B cell (primary cell): ENCODE measurements around the gene JADE2. TPM values are rescaled to one million over a fixed set of nuclear protein-coding genes. Genes with fewer than 3 reads are reported as not detected.

Experiments
- ATAC-seq: fragments of 200-7000 bp; cut with Tn5 transposase; one replicate; pipeline ENCODE4 v1.10.0; 2021; ENCODE audit warnings: low read depth, mild to moderate bottlenecking, moderate number of reproducible peaks, moderate library complexity
- CTCF ChIA-PET: fragments of 350-600 bp; sonication (Branson Sonifier 250); formaldehyde crosslinking; loops from one replicate; lab custom pipeline; 2021; ENCODE audit warnings: antibody characterized with exemption, inconsistent platforms; lab: Charles Lee
- POLR2A ChIA-PET: fragments of 350-600 bp; sonication (Branson Sonifier 250); formaldehyde crosslinking; loops from one replicate; lab custom pipeline; 2021; ENCODE audit warnings: antibody characterized with exemption; lab: Charles Lee
- DNase-seq: peaks from one replicate; pipeline ENCODE4 v3.0.0; 2013
- H2AFZ ChIP-seq: 2 replicates; pipeline ENCODE4 v1.6.1; 2012; ENCODE audit warnings: mild to moderate bottlenecking, low read depth, low read length; ENCODE audit not compliant: insufficient read depth, poor library complexity, severe bottlenecking
- H3K27ac ChIP-seq, 2 donors: 1 replicate in 1 of 2; 2 replicates in 1 of 2; pipeline ENCODE4 v1.5.1; 2012 to 2013; ENCODE audit warnings: low read length in 2 of 2, mild to moderate bottlenecking in 2 of 2, moderate library complexity in 1 of 2
- H3K27me3 ChIP-seq, 4 experiments: fragments of 200-600 bp in 1 of 4; sonication (generic) in 1 of 4; replicated peaks in 1 of 4; 1 replicate in 2 of 4; 2 replicates in 2 of 4; pipeline versions ENCODE4 v1.6.1 to v1.7.0; 2013 to 2016; ENCODE audit warnings: low read length in 3 of 4, mild to moderate bottlenecking in 2 of 4, mixed read lengths in 1 of 4, moderate library complexity in 1 of 4; ENCODE audit not compliant: insufficient read depth in 4 of 4, control insufficient read depth in 3 of 4; ENCODE audit errors: control extremely low read depth in 1 of 4
- H3K36me3 ChIP-seq, 2 experiments: replicated peaks in 1 of 2; 1 replicate in 1 of 2; 2 replicates in 1 of 2; pipeline versions ENCODE4 v1.6.1 to v1.7.1; 2013; ENCODE audit warnings: low read length in 1 of 2; ENCODE audit not compliant: insufficient read depth in 2 of 2, control insufficient read depth in 1 of 2; ENCODE audit errors: control extremely low read depth in 1 of 2, extremely low read depth in 1 of 2
- H3K4me1 ChIP-seq, 2 donors: fragments of 200-600 bp in 1 of 2; sonication (generic) in 1 of 2; 1 replicate in 1 of 2; 2 replicates in 1 of 2; pipeline versions ENCODE4 v1.5.1 to v1.6.1; 2013 to 2017; ENCODE audit warnings: low read length in 2 of 2; ENCODE audit not compliant: control insufficient read depth in 2 of 2, insufficient read depth in 2 of 2
- H3K4me2 ChIP-seq: replicated peaks from 2 replicates; pipeline ENCODE3; 2012; ENCODE audit warnings: mild to moderate bottlenecking, low read depth, low read length; ENCODE audit not compliant: poor library complexity, severe bottlenecking
- H3K4me3 ChIP-seq, 5 experiments: fragments of 200-600 bp in 1 of 5; sonication (generic) in 1 of 5; 1 replicate in 3 of 5; 2 replicates in 2 of 5; pipeline versions ENCODE4 v1.5.1 to v1.7.0; 2011 to 2016; ENCODE audit warnings: low read length in 4 of 5, mild to moderate bottlenecking in 4 of 5, low read depth in 2 of 5, control low read depth in 1 of 5, moderate library complexity in 1 of 5; ENCODE audit not compliant: insufficient read depth in 1 of 5; ENCODE audit errors: control extremely low read depth in 1 of 5, extremely low read depth in 1 of 5
- H3K79me2 ChIP-seq: fragments of 200-600 bp; sonication (generic); one replicate; pipeline ENCODE4 v1.6.0; 2016; ENCODE audit warnings: low read length; ENCODE audit not compliant: control insufficient read depth, insufficient read depth
- H3K9ac ChIP-seq: fragments of 200-600 bp; sonication (generic); 2 replicates; pipeline ENCODE4 v1.6.1; 2017; ENCODE audit warnings: mild to moderate bottlenecking, low read length, moderate library complexity
- H3K9me3 ChIP-seq, 3 donors: one replicate each; pipeline versions ENCODE4 v1.6.1 to v1.7.1; 2013; ENCODE audit warnings: low read length in 2 of 3; ENCODE audit not compliant: control insufficient read depth in 2 of 3, insufficient read depth in 1 of 3; ENCODE audit errors: control extremely low read depth in 1 of 3
- H4K20me1 ChIP-seq: 2 replicates; pipeline ENCODE4 v1.6.0; 2012; ENCODE audit warnings: mild to moderate bottlenecking, low read length; ENCODE audit not compliant: insufficient read depth, control insufficient read depth, poor library complexity, severe bottlenecking
- H3K27ac Mint-ChIP-seq: one replicate; pipeline ENCODE4 v1.8.0; 2021; ENCODE audit warnings: mixed read lengths
- H3K27me3 Mint-ChIP-seq: one replicate; pipeline ENCODE4 v1.8.0; 2021; ENCODE audit warnings: mixed read lengths
- H3K4me1 Mint-ChIP-seq: one replicate; pipeline ENCODE4 v1.8.0; 2021; ENCODE audit warnings: mixed read lengths
- H3K4me3 Mint-ChIP-seq: one replicate; pipeline ENCODE4 v1.8.0; 2021; ENCODE audit warnings: mixed read lengths
- H3K9me3 Mint-ChIP-seq: one replicate; pipeline ENCODE4 v1.8.0; 2022; ENCODE audit warnings: mixed read lengths; ENCODE audit not compliant: insufficient read depth
- CTCF ChIP-seq: fragments of 200-600 bp; IDR thresholded peaks from one replicate; pipeline ENCODE4 v1.8.0; 2022; ENCODE audit warnings: antibody characterized with exemption, mild to moderate bottlenecking
- EZH2 ChIP-seq: IDR thresholded peaks from 2 replicates; pipeline ENCODE4 v1.6.1; 2012; ENCODE audit warnings: borderline replicate concordance, low read depth, mild to moderate bottlenecking, moderate library complexity, low read length; ENCODE audit not compliant: insufficient read depth, poor library complexity, severe bottlenecking
- WGBS: methylation state at CpG from one replicate; pipeline ENCODE4 v1.1.5; 2013; ENCODE audit warnings: missing lambda C conversion rate; ENCODE audit not compliant: insufficient coverage; 5-methylcytosine and 5-hydroxymethylcytosine counted together
- intact Hi-C: fragments of 100-400 bp; cut with micrococcal nuclease; formaldehyde crosslinking; loops from one replicate; pipeline ENCODE4 v1.10.0; 2022
- polyA plus RNA-seq: library from polyadenylated mRNA; depleted of rRNA; stranded (reverse); fragments of >200 nt; gene quantifications from 2 replicates; pipeline ENCODE4 v1.2.3, GENCODE V29; 2012
- total RNA-seq, 2 donors: library from RNA; stranded (reverse); fragments of 120-200 nt in 1 of 2; gene quantifications; 1 replicate in 1 of 2; 2 replicates in 1 of 2; pipeline versions ENCODE4 v1.2.3 to v1.2.4, GENCODE V29; 2013 to 2022

The JADE2 gene
- total and polyA plus RNA-seq, 2 donors (not counting 1 experiment from before 2014, with no cell fraction given) = 80.5 to 247 TPM

- peak overlapping the region; percentile 68 for H2AFZ ChIP-seq
- H3K4me3 ChIP-seq = peak overlapping the region; percentile 54 to 100 (median 98)
- no peaks in the 10 kb centered on the region for H3K9me3 ChIP-seq
- no peak for TF ChIP-seq CTCF
- TF ChIP-seq EZH2 = no peak
- peaks cover 30 to 46% of the 10 kb centered on the region in 2 donors for H3K4me1 ChIP-seq
- peaks cover 0 to 13% of the 10 kb centered on the region in 2 experiments for H3K36me3 ChIP-seq
- POLR2A ChIA-PET = interaction anchor here (0.7 to 6.5 kb wide), 16 partner anchors 9 to 379 kb away, joined by 3 to 86 read pairs (median 6); partner anchors contain the start of genes CAMLG, CDKN2AIPNL, PCBD2 and SKP1
- H4K20me1 ChIP-seq = peaks cover 45% of the 10 kb centered on the region
- H3K79me2 ChIP-seq = peaks cover 60% of the 10 kb centered on the region
- peak overlapping the region; percentile 99 for H3K27ac Mint-ChIP-seq
- no peaks in the 10 kb centered on the region for H3K27me3 ChIP-seq
- ATAC-seq = no peak
- DNase-seq = peak; percentile 72
- peak overlapping the region; percentile 92 for H3K4me2 ChIP-seq
- peak overlapping the region; percentile 99 for H3K4me3 Mint-ChIP-seq
- CTCF ChIA-PET = interaction anchor here (0.9 to 10.0 kb wide), 14 partner anchors 11 to 300 kb away, joined by 3 to 122 read pairs (median 4); partner anchors contain the start of genes CDKN2AIPNL and PPP2CA
- no peaks in the 10 kb centered on the region for H3K9me3 Mint-ChIP-seq
- H3K9ac ChIP-seq = peak overlapping the region; percentile 100
- peak overlapping the region; percentile 80 to 99 for H3K27ac ChIP-seq
- under 1% methylated on average over 84 of the region's 84 CpGs for WGBS
- intact Hi-C loops = loop anchor here (1.0 to 10.0 kb wide), 8 partner anchors 106 to 1564 kb away; partner anchors contain the start of genes AFF4, CDKL3, PCBD2 and PPP2CA
- no peaks in the 10 kb centered on the region for H3K27me3 Mint-ChIP-seq
- peaks cover 48% of the 10 kb centered on the region for H3K4me1 Mint-ChIP-seq
Measured at GRCh38 chr5:134525683-134526482, 413 bp downstream of the JADE2 start.
